ENCODE measurements around the gene ZBTB43. TPM values are rescaled to one million over a fixed set of nuclear protein-coding genes. Genes with fewer than 3 reads are reported as not detected.
A peak's percentile ranks its signal among the peaks of the same experiment; 100 is the strongest.

Gene ZBTB43
- total and polyA plus RNA-seq, 2 of the 4 experiments (the other 2 are of a cell fraction), result 4.5 to 15.1 TPM

DNA sequence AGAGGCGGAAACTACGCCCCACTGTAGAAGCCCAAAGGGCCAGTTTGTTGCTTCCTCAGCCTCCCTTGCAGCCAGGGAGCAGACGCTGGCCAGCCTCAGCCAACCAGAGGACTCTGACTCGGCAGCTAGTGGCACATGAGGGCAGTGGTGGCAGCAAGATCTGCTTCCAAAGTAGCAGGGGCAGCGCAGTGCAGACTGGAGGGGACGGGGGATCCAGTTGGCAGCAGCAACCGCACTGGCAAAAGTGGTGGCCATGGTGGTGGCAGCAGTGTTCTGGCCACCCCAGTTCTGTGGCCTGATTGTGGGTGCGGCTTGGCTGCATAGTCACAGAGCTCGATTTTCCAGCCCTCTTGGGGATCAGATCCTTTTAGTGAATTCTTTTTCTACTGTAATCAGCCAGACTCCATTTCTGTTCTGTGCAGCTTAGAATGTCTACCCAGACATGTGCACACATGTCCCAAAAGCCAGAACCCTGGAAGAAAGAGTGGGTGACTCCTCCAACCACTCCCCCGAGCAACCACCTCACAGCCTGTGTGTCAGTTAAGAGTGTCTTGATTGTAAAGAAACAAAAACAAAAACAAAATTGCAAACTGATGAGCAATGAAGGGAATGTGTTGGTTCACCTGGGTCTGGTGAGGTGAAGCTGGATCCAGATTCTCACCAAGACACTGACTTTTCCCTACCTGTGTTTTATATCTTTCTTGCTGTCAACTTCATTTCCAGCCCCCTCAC, 11.0 kb upstream of the ZBTB43 start:
- Histone ChIP-seq H3K27ac (ENCODE audit: insufficient read depth, low read length) (no peak overlapping the region), H3K18ac (ENCODE audit: low read depth, low read length) (no peak overlapping the region), H2BK15ac (ENCODE audit: low read depth, low read length) (no peak overlapping the region), H2AK9ac (replicated peaks; ENCODE audit: low read depth, low read length, poor library complexity) (peak overlapping the region; percentile 63), H3K4me2 (ENCODE audit: low read depth, low read length) (no peak overlapping the region), H3K4me1 (ENCODE audit: control insufficient read depth, insufficient read depth, low read length) (peaks cover 7% of the 10 kb centered on the region), H4K8ac (ENCODE audit: low read depth in 2 of 2, low read length in 2 of 2) (0 out of 4 replicates have a peak overlapping the region, but pooled peaks of 1 of the 2 experiments have one; percentile 17), H3K9me1 (ENCODE audit: insufficient read depth, low read length) (peaks cover 13% of the 10 kb centered on the region), H3K14ac (replicated peaks; ENCODE audit: low read depth, low read length) (no peak overlapping the region), H2AFZ (replicated peaks; ENCODE audit: low read length, poor library complexity) (peak overlapping the region; percentile 66), H3K56ac (ENCODE audit: extremely low read depth, insufficient read depth, low read length) (no peak overlapping the region), H4K5ac (ENCODE audit: low read depth, low read length) (no peak overlapping the region), H2BK20ac (ENCODE audit: low read depth, low read length) (peak overlapping the region; percentile 66; the same call in 1 of the 2 replicates), H2BK5ac (ENCODE audit: low read depth, low read length, poor library complexity, severe bottlenecking) (peak overlapping the region; percentile 23), H2BK120ac (ENCODE audit: low read depth, low read length) (peak overlapping the region; percentile 3), H2AK5ac (ENCODE audit: low read depth, low read length) (peak overlapping the region; percentile 73), H3K36me3 (ENCODE audit: control insufficient read depth, insufficient read depth, low read length) (no peaks in the 10 kb centered on the region), H4K91ac (ENCODE audit: insufficient read depth, low read depth, low read length) (peak overlapping the region; percentile 33; the same call in 1 of the 2 replicates), H3K79me1 (ENCODE audit: low read depth in 1 of 2, low read length in 2 of 2) (no peaks in the 10 kb centered on the region), H3K23ac (ENCODE audit: low read depth, low read length) (no peak overlapping the region; the same call in 1 of the 2 replicates), H3K27me3 (ENCODE audit: control insufficient read depth, insufficient read depth, low read length) (no peaks in the 10 kb centered on the region), H3K4me3 (ENCODE audit: insufficient read depth, low read depth, low read length) (no peak overlapping the region), H3K9ac (ENCODE audit: low read depth, low read length) (no peak overlapping the region), H3K9me3 (ENCODE audit: control insufficient read depth, insufficient read depth, low read length) (no peaks in the 10 kb centered on the region), H3K4ac (ENCODE audit: low read depth, low read length) (no peak overlapping the region), H4K20me1 (ENCODE audit: insufficient read depth, low read length) (0 out of 2 replicates have a peak, but pooled peaks cover 5% of the 10 kb centered on the region)
- ChIA-PET POLR2A (ENCODE audit: unreplicated experiment) (interaction anchor here (1.3 kb wide), 1 partner anchor 11 kb away, joined by 5 read pairs; the partner anchor contains the start of gene ZBTB43), CTCF (interaction anchor here (1.1 to 1.5 kb wide), 2 partner anchors 12 to 15 kb away, joined by 3 to 4 read pairs; no protein-coding TSS in a partner anchor)
- intact Hi-C loops (cut with micrococcal nuclease) (no loop called here), in situ Hi-C loops (cut with MboI; ENCODE audit: low sequenced_read_pairs) (no loop called here), dilution Hi-C loops (cut with HindIII; ENCODE audit: low sequenced_read_pairs, unreplicated experiment) (no loop called here)
- no TSS peak for BruUV-seq (replicated peaks)
- ATAC-seq (ENCODE audit: low read depth), result no peak
- TF ChIP-seq NFE2L2 (IDR thresholded peaks at IDR 0.05; ENCODE audit: low read depth, low read length) (no peak), MAFK (IDR thresholded peaks at IDR 0.05; ENCODE audit: low read depth, low read length) (no peak), POLR2A (IDR thresholded peaks at IDR 0.05; ENCODE audit: low read depth, low read length) (no peak), BHLHE40 (IDR thresholded peaks at IDR 0.05; ENCODE audit: low read depth, low read length) (no peak), RAD21 (IDR thresholded peaks at IDR 0.05; ENCODE audit: low read length) (no peak), CHD1 (IDR thresholded peaks at IDR 0.05; ENCODE audit: low read depth, low read length) (no peak)
- 50% methylated on average over 1 of the region's 10 CpGs; no CpG with 5 or more reads in 1 of the 2 experiments for WGBS, 2 experiments (ENCODE audit: extremely low coverage in 2 of 2, insufficient read length in 1 of 2)
- DNase-seq, result no peak

Measured in IMR-90 (cell line).